ENCODE results near the gene RHEX. TPM values are rescaled to one million over a fixed set of nuclear protein-coding genes. Genes with fewer than 3 reads are reported as not detected.

RHEX gene
- total RNA-seq, 2 experiments from 2014 or later: not detected

GRCh38 chr1:206105464-206105995 lies 52.6 kb downstream of the RHEX start:
- intact Hi-C loops (cut with micrococcal nuclease): loop anchor here (5.0 kb wide), 1 partner anchor 38 kb away; no protein-coding TSS in a partner anchor
- Mint-ChIP-seq H3K27ac (no peak overlapping the region), H3K9me3 (no peaks in the 10 kb centered on the region), H3K27me3 (ENCODE audit: low read depth) (peaks cover 2% of the 10 kb centered on the region), H3K36me3 (ENCODE audit: low read depth) (no peaks in the 10 kb centered on the region), H3K4me1 (ENCODE audit: low read depth) (no peaks in the 10 kb centered on the region), H3K4me3 (no peak overlapping the region)
- CTCF ChIA-PET: interaction anchor here (1.0 to 8.7 kb wide), 21 partner anchors 8 to 447 kb away, joined by 3 to 177 read pairs (median 6); no protein-coding TSS in a partner anchor
- no peak for DNase-seq

- no peaks in the 10 kb centered on the region for H3K9me3 Mint-ChIP-seq
- no peak overlapping the region for H3K4me3 Mint-ChIP-seq
- intact Hi-C loops (cut with micrococcal nuclease): loop anchor here (1.0 to 5.0 kb wide), 6 partner anchors 39 to 448 kb away; no protein-coding TSS in a partner anchor
- H3K4me1 Mint-ChIP-seq (ENCODE audit: low read depth): no peaks in the 10 kb centered on the region
- peak; percentile 92 for DNase-seq
- peaks cover 2% of the 10 kb centered on the region for H3K27me3 Mint-ChIP-seq (ENCODE audit: low read depth)
- no peaks in the 10 kb centered on the region for H3K36me3 Mint-ChIP-seq (ENCODE audit: low read depth)
- CTCF ChIA-PET: interaction anchor here (0.6 to 8.7 kb wide), 31 partner anchors 8 to 448 kb away, joined by 3 to 177 read pairs (median 4); no protein-coding TSS in a partner anchor
- H3K27ac Mint-ChIP-seq: no peak overlapping the region
Measured at GRCh38 chr1:206106328-206107167, 53.6 kb downstream of the RHEX start.

- no peaks in the 10 kb centered on the region for H3K9me3 Mint-ChIP-seq
- H3K27me3 Mint-ChIP-seq (ENCODE audit: low read depth): peaks cover 2% of the 10 kb centered on the region
- H3K36me3 Mint-ChIP-seq (ENCODE audit: low read depth): no peaks in the 10 kb centered on the region
- CTCF ChIA-PET: interaction anchor here (0.8 to 8.7 kb wide), 13 partner anchors 10 to 320 kb away, joined by 3 to 177 read pairs (median 13); no protein-coding TSS in a partner anchor
- intact Hi-C loops (cut with micrococcal nuclease): loop anchor here (2.0 to 5.0 kb wide), 2 partner anchors 40 to 448 kb away; no protein-coding TSS in a partner anchor
- no peak for DNase-seq
- no peak overlapping the region for H3K4me3 Mint-ChIP-seq
- no peak overlapping the region for H3K27ac Mint-ChIP-seq
- no peaks in the 10 kb centered on the region for H3K4me1 Mint-ChIP-seq (ENCODE audit: low read depth)
Measured at GRCh38 chr1:206107168-206107544, 54.2 kb downstream of the RHEX start.

- intact Hi-C loops (cut with micrococcal nuclease): loop anchor here (5.0 kb wide), 1 partner anchor 41 kb away; no protein-coding TSS in a partner anchor
- Mint-ChIP-seq H3K27ac (no peak overlapping the region), H3K9me3 (no peaks in the 10 kb centered on the region), H3K36me3 (ENCODE audit: low read depth) (no peaks in the 10 kb centered on the region), H3K4me3 (no peak overlapping the region), H3K4me1 (ENCODE audit: low read depth) (no peaks in the 10 kb centered on the region), H3K27me3 (ENCODE audit: low read depth) (no peaks in the 10 kb centered on the region)
- no peak for DNase-seq
- CTCF ChIA-PET: interaction anchor here (0.7 to 8.7 kb wide), 9 partner anchors 16 to 131 kb away, joined by 3 to 177 read pairs (median 7); no protein-coding TSS in a partner anchor
Measured at GRCh38 chr1:206108635-206109034, 55.7 kb downstream of the RHEX start.

- Mint-ChIP-seq H3K27me3 (ENCODE audit: low read depth) (no peaks in the 10 kb centered on the region), H3K4me3 (no peak overlapping the region), H3K9me3 (no peaks in the 10 kb centered on the region), H3K27ac (no peak overlapping the region), H3K36me3 (ENCODE audit: low read depth) (no peaks in the 10 kb centered on the region), H3K4me1 (ENCODE audit: low read depth) (no peaks in the 10 kb centered on the region)
- DNase-seq: no peak
- CTCF ChIA-PET: interaction anchor here (0.7 to 8.7 kb wide), 4 partner anchors 78 to 452 kb away, joined by 3 to 177 read pairs (median 16); no protein-coding TSS in a partner anchor
- intact Hi-C loops (cut with micrococcal nuclease): loop anchor here (5.0 kb wide), 1 partner anchor 42 kb away; no protein-coding TSS in a partner anchor
Measured at GRCh38 chr1:206109718-206110117, 56.7 kb downstream of the RHEX start.

GRCh38 chr1:206110161-206110560 lies 57.2 kb downstream of the RHEX start:
- Mint-ChIP-seq H3K4me1 (ENCODE audit: low read depth) (no peaks in the 10 kb centered on the region), H3K9me3 (no peaks in the 10 kb centered on the region), H3K27ac (no peak overlapping the region), H3K4me3 (no peak overlapping the region), H3K27me3 (ENCODE audit: low read depth) (peaks cover under 1% of the 10 kb centered on the region), H3K36me3 (ENCODE audit: low read depth) (no peaks in the 10 kb centered on the region)
- no peak for DNase-seq
- intact Hi-C loops (cut with micrococcal nuclease): no loop called here
- CTCF ChIA-PET: interaction anchor here (0.7 to 8.7 kb wide), 4 partner anchors 78 to 452 kb away, joined by 3 to 177 read pairs (median 16); no protein-coding TSS in a partner anchor

- Mint-ChIP-seq H3K27ac (no peak overlapping the region), H3K4me1 (ENCODE audit: low read depth) (no peaks in the 10 kb centered on the region), H3K36me3 (ENCODE audit: low read depth) (no peaks in the 10 kb centered on the region), H3K4me3 (no peak overlapping the region), H3K9me3 (no peaks in the 10 kb centered on the region), H3K27me3 (ENCODE audit: low read depth) (peaks cover 5% of the 10 kb centered on the region)
- CTCF ChIA-PET: interaction anchor here (0.8 to 5.2 kb wide), 5 partner anchors 16 to 133 kb away, joined by 3 to 34 read pairs (median 14); no protein-coding TSS in a partner anchor
- intact Hi-C loops (cut with micrococcal nuclease): no loop called here
- DNase-seq: no peak
Measured at GRCh38 chr1:206110820-206111219, 57.8 kb downstream of the RHEX start.

- Mint-ChIP-seq H3K9me3 (no peaks in the 10 kb centered on the region), H3K27ac (no peak overlapping the region), H3K27me3 (ENCODE audit: low read depth) (peaks cover 9% of the 10 kb centered on the region), H3K36me3 (ENCODE audit: low read depth) (no peaks in the 10 kb centered on the region), H3K4me1 (ENCODE audit: low read depth) (peaks cover 2% of the 10 kb centered on the region), H3K4me3 (no peak overlapping the region)
- DNase-seq: no peak
- CTCF ChIA-PET: interaction anchor here (0.8 to 5.2 kb wide), 5 partner anchors 15 to 133 kb away, joined by 3 to 34 read pairs (median 14); no protein-coding TSS in a partner anchor
- intact Hi-C loops (cut with micrococcal nuclease): no loop called here
Measured at GRCh38 chr1:206111271-206111927, 58.4 kb downstream of the RHEX start.

GRCh38 chr1:206112600-206113301 lies 59.8 kb downstream of the RHEX start:
- intact Hi-C loops (cut with micrococcal nuclease): no loop called here
- Mint-ChIP-seq H3K9me3 (no peaks in the 10 kb centered on the region), H3K27me3 (ENCODE audit: low read depth) (peaks cover 18% of the 10 kb centered on the region), H3K27ac (no peak overlapping the region), H3K36me3 (ENCODE audit: low read depth) (no peaks in the 10 kb centered on the region), H3K4me3 (no peak overlapping the region), H3K4me1 (ENCODE audit: low read depth) (peaks cover 9% of the 10 kb centered on the region)
- no peak for DNase-seq
- CTCF ChIA-PET: interaction anchor here (1.0 to 5.2 kb wide), 2 partner anchors 83 to 135 kb away, joined by 4 to 34 read pairs; no protein-coding TSS in a partner anchor

- no peak overlapping the region for H3K27ac Mint-ChIP-seq
- intact Hi-C loops (cut with micrococcal nuclease): no loop called here
- DNase-seq: no peak
- CTCF ChIA-PET: interaction anchor here (1.1 to 5.2 kb wide), 5 partner anchors 8 to 138 kb away, joined by 3 to 34 read pairs (median 5); no protein-coding TSS in a partner anchor
- H3K36me3 Mint-ChIP-seq (ENCODE audit: low read depth): no peaks in the 10 kb centered on the region
- no peak overlapping the region for H3K4me3 Mint-ChIP-seq
- H3K27me3 Mint-ChIP-seq (ENCODE audit: low read depth): peaks cover 30% of the 10 kb centered on the region
- peaks cover 10% of the 10 kb centered on the region for H3K4me1 Mint-ChIP-seq (ENCODE audit: low read depth)
- H3K9me3 Mint-ChIP-seq: no peaks in the 10 kb centered on the region
Measured at GRCh38 chr1:206114692-206115640, 62.0 kb downstream of the RHEX start.
